Activated naive CD4-positive, alpha-beta T cell treated with Interleukin-2 at 50 U/mL for 16 hours (primary cell): ENCODE results near the gene GGTLC3.
"Not testable (repeated sequence)": the region's sequence is repeated elsewhere in the genome, so short reads cannot be mapped to it uniquely, and the experiment has no call there.

Experiments used
- DNase-seq: peaks from one replicate; pipeline ENCODE4 v3.0.0-alpha.2; 2020

GGTLC3 gene

DNA sequence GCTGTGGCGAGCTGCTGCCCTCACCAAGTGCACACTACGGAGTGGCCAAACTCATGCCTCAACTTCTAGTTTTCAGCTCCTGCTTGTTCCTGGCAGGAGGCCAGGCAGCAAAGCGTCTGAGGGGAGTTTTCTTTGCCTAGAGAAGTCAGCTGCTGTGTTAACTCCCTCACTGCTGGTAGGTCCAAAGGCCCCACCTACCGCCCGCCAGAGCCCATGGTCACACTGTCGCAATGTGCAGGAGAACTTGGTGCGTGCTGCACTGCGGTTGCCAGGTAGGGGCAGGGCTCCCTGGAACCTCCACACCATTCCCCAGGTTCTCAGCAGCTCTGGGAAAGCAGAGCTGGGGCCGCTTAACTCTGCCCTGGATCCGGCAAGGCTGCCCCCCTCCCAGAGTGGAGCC, 5.6 kb downstream of the GGTLC3 start:
- not testable (repeated sequence) for DNase-seq

DNA sequence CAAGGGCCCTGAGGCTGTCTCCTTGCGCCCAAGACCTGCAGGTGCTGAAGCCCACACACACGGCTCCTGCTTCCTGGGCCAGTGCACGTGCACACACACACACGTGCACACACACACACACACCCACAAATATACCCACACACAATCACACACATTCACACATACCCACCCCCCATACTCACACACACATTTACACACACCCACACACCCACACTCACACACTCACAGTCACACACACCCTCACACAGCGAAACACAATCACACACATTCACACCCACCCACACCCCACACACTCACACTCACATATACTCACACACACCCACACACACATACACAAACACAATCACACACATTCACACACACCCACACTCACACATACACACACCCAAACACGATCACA, 6.6 kb downstream of the GGTLC3 start:
- not testable (repeated sequence) for DNase-seq

DNA sequence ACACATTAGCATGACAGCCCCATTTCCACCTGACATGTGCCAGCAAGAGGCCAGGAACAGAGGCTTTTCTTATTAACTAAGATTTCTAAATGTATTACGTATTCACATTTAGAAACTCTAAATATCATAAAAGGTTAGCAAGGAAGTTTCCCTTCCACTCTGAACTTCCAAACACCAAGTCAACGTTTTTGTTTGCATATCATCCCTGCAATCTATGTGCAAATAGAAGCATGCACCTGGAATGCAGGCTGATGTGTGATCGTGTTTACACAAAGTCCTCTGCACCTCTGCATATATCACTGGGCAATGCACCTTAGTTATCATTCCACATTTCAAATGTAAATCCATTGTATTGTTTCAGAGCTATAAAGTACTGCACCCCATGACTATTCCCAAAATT, 21.7 kb downstream of the GGTLC3 start:
- DNase-seq: not testable (repeated sequence)
